ENCODE measurements around the gene GOLGA1.

Gene GOLGA1

DNA sequence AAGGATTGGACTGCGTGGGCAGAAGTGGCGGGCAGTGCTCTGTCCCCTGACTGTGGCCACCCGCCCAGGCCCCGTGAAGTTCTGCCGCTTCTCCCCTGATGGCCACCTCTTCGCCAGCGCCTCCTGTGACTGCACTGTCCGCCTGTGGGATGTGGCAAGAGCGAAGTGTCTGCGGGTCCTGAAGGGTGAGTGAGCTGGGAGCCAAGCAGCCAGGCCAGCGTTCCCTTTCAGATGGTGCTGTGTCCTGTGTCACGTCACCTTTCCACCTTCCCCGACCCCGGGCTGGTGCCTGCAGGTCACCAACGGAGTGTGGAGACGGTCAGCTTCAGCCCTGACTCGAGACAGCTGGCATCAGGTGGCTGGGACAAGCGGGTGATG, 85.3 kb downstream of the GOLGA1 start:
- TF ChIP-seq CTCF (conservative IDR thresholded peaks at IDR 0.05), result no peak
- no peak overlapping the region for H3K27ac ChIP-seq

- TF ChIP-seq CTCF (conservative IDR thresholded peaks at IDR 0.05), result no peak
- H3K27ac ChIP-seq, result no peak overlapping the region
These were observed 86.1 kb downstream of the GOLGA1 start for GRCh38 chr9:124854822-124855221.

- no peak overlapping the region for H3K27ac ChIP-seq
- no peak for TF ChIP-seq CTCF (conservative IDR thresholded peaks at IDR 0.05)
These were observed 86.7 kb downstream of the GOLGA1 start for GRCh38 chr9:124854161-124854560.

DNA sequence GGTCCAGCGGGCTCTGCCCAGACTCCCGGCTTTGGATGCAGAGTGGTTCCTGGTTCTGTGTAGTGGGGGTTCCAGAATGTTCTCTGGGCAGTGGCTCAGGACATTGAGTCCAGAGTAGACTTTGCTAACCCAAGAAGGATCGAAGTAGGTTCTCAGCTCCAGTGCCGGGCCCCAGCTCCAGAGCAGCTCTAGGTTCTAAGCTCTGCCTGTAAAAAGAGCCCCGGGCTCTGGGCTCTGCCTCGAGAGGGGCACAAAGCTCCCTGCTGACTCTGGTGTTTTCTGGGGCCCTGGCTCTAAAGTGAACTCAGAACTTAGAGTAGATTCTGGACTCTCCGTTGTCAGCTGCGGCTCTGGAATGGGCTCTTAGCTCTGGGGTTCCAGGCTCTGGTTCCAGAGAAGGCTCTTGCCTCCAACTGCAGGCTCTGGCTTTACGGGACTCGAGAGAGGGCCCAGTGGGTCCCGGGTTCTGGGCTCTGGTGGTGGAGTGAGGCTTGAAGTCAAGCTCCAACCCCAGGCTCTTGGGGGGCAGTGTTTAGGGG, 87.2 kb downstream of the GOLGA1 start:
- peak overlapping the region; percentile 40; the same call in 1 of the 2 replicates for H3K27ac ChIP-seq
- TF ChIP-seq CTCF (conservative IDR thresholded peaks at IDR 0.05), result no peak

GRCh38 chr9:124852829-124853531, 87.9 kb downstream of the GOLGA1 start, which contains the start of gene WDR38:
Gene WDR38, plus strand, starts transcription at chr9:124853460. Its CDS starts 72 bp downstream, at chr9:124853532.
- TF ChIP-seq CTCF (conservative IDR thresholded peaks at IDR 0.05), result peak; percentile 100
- peak within 1 kb of the TSS; percentile 40; the same call in 1 of the 2 replicates for H3K27ac ChIP-seq

- H3K27ac ChIP-seq, result peak overlapping the region; percentile 40; the same call in 1 of the 2 replicates
These were observed 88.6 kb downstream of the GOLGA1 start for GRCh38 chr9:124852121-124852828.

More at GRCh38 chr9:124852121-124852828, 88.6 kb downstream of the GOLGA1 start:
- TF ChIP-seq CTCF (conservative IDR thresholded peaks at IDR 0.05), result no peak

Measured in VCaP (cell line).